Endodermal cell (in vitro differentiated cells): ENCODE results near the gene EMILIN3. TPM values are rescaled to one million over a fixed set of nuclear protein-coding genes. Genes with fewer than 3 reads are reported as not detected.

Experiments used
- DNase-seq: peaks from one replicate; pipeline ENCODE4 v3.0.0-alpha.2; 2017
- H3K27ac ChIP-seq: 2 replicates; pipeline ENCODE4 v1.5.1; 2013; ENCODE audit warnings: mild to moderate bottlenecking, low read depth, low read length, moderate library complexity
- H3K27me3 ChIP-seq: 2 replicates; pipeline ENCODE4 v1.6.1; 2013; ENCODE audit warnings: mild to moderate bottlenecking, low read length, moderate library complexity; ENCODE audit not compliant: insufficient read depth, control insufficient read depth, poor library complexity, severe bottlenecking
- H3K36me3 ChIP-seq: 2 replicates; pipeline ENCODE4 v1.7.0; 2013; ENCODE audit warnings: mild to moderate bottlenecking, low read length, moderate library complexity; ENCODE audit not compliant: control insufficient read depth, insufficient read depth
- H3K4me1 ChIP-seq: one replicate; pipeline ENCODE4 v1.7.0; 2013; ENCODE audit warnings: low read length; ENCODE audit not compliant: control insufficient read depth, insufficient read depth
- H3K4me3 ChIP-seq: 2 replicates; pipeline ENCODE4 v1.5.1; 2013; ENCODE audit warnings: mild to moderate bottlenecking, low read length, moderate library complexity
- H3K9ac ChIP-seq: 2 replicates; pipeline ENCODE4 v1.6.1; 2013; ENCODE audit warnings: mild to moderate bottlenecking, low read length, moderate library complexity; ENCODE audit not compliant: poor library complexity, severe bottlenecking; ENCODE audit errors: extremely low read depth
- H3K9me3 ChIP-seq: 2 replicates; pipeline ENCODE4 v1.6.1; 2013; ENCODE audit warnings: mild to moderate bottlenecking, low read length, moderate library complexity; ENCODE audit not compliant: control insufficient read depth
- H3K27ac Mint-ChIP-seq: 2 replicates; pipeline ENCODE4 v1.8.0; 2020; ENCODE audit warnings: mixed read lengths
- H3K27me3 Mint-ChIP-seq: 2 replicates; pipeline ENCODE4 v1.8.0; 2021; ENCODE audit warnings: mild to moderate bottlenecking, mixed read lengths; ENCODE audit not compliant: insufficient read depth
- H3K36me3 Mint-ChIP-seq: 2 replicates; pipeline ENCODE4 v1.8.0; 2020; ENCODE audit warnings: low read depth, mixed read lengths
- H3K4me1 Mint-ChIP-seq: 2 replicates; pipeline ENCODE4 v1.8.0; 2020; ENCODE audit warnings: mixed read lengths
- H3K4me3 Mint-ChIP-seq: 2 replicates; pipeline ENCODE4 v1.8.0; 2020; ENCODE audit warnings: mild to moderate bottlenecking, moderate library complexity, mixed read lengths
- H3K9me3 Mint-ChIP-seq: 2 replicates; pipeline ENCODE4 v1.8.0; 2020; ENCODE audit warnings: mild to moderate bottlenecking, mixed read lengths
- WGBS, 2 experiments: methylation state at CpG; one replicate each; pipeline versions ENCODE4 v1.1.5 to v1.1.7; 2013; ENCODE audit warnings: missing lambda C conversion rate in 2 of 2, mixed read lengths in 1 of 2; ENCODE audit not compliant: insufficient coverage in 1 of 2, insufficient read length in 1 of 2; 5-methylcytosine and 5-hydroxymethylcytosine counted together
- total RNA-seq, 2 donors: library from RNA; stranded (reverse); fragmentation: NEBNext Ultra II Directional in 1 of 2; extraction: Animal tissue kit (Norgen Biotek cat#: 25700) in 1 of 2; gene quantifications; 2 replicates in 1 of 2; 3 replicates in 1 of 2; pipeline ENCODE4 v1.2.1, GENCODE V29; 2021
- TF ChIP-seq, protein P1 (sequence below): fragments of 200-600 bp; sonication (generic); conservative IDR thresholded peaks from 2 replicates; pipeline ENCODE4 v1.5.0; 2021; ENCODE audit warnings: antibody characterized with exemption, mild to moderate bottlenecking

Gene EMILIN3
- total RNA-seq, 2 donors from 2014 or later = 5.3 to 9.6 TPM

DNA sequence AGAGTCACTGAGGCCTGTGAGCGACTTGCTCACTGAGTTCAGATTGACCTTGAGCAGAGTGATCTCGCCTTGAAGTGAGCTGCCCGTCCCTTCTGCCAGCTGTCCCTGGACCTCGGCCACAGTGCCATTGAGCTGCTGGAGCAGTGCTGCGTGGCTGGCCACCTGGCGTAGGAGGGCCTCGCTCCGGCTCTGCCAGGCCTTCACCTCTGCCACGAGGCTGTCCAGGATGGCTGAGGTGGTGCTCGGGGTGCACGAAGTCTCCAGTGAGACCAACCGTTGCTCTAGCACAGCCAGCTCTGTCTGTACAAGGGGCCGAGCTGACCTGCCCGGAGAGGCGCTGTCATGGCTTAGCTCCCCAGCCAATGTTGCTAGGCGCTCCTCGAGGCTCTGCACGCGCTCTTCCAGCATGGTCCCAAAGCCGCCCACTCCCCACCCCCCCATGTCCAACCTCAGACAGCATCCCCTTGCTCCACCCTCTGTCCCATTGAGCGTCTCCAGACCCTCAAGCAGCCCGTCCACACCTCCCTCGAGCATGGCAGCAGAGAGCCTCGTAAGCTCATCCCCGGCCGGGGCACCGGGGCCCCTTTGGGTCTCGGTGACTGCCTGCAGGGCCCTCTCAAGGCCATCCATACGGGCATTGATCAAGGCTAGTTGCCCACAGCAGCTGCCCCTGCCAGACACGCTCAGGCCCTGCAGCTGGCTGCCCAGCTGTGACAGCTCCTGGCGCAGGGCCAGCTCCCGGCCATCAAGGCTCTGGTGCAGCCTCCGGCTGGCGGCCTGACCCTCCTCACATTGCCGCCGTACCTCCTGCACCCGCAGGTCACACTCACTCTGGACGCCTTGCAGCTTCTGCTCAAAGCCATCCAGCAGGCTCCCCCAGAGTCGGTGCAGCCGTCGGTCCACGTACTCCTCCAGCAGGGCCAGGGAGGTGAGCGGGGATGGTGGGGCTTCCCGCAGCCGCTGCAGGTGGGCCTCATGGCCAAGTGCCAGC lies 4.6 kb downstream of the EMILIN3 start:
- Mint-ChIP-seq H3K9me3 (no peaks in the 10 kb centered on the region), H3K36me3 (no peaks in the 10 kb centered on the region), H3K27ac (no peak overlapping the region), H3K4me1 (peaks cover 1% of the 10 kb centered on the region), H3K27me3 (peaks cover 21% of the 10 kb centered on the region), H3K4me3 (no peak overlapping the region)
- Histone ChIP-seq H3K4me3 (no peak overlapping the region), H3K27ac (no peak overlapping the region), H3K36me3 (no peaks in the 10 kb centered on the region), H3K9ac (no peak overlapping the region), H3K27me3 (peaks cover 28% of the 10 kb centered on the region), H3K9me3 (no peaks in the 10 kb centered on the region), H3K4me1 (no peaks in the 10 kb centered on the region)
- no peak for DNase-seq
- WGBS, 2 experiments = 91 to 92% methylated on average over 17 to 45 of the region's 45 CpGs
- TF ChIP-seq, protein P1, sequence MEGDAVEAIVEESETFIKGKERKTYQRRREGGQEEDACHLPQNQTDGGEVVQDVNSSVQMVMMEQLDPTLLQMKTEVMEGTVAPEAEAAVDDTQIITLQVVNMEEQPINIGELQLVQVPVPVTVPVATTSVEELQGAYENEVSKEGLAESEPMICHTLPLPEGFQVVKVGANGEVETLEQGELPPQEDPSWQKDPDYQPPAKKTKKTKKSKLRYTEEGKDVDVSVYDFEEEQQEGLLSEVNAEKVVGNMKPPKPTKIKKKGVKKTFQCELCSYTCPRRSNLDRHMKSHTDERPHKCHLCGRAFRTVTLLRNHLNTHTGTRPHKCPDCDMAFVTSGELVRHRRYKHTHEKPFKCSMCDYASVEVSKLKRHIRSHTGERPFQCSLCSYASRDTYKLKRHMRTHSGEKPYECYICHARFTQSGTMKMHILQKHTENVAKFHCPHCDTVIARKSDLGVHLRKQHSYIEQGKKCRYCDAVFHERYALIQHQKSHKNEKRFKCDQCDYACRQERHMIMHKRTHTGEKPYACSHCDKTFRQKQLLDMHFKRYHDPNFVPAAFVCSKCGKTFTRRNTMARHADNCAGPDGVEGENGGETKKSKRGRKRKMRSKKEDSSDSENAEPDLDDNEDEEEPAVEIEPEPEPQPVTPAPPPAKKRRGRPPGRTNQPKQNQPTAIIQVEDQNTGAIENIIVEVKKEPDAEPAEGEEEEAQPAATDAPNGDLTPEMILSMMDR = no peak

DNA sequence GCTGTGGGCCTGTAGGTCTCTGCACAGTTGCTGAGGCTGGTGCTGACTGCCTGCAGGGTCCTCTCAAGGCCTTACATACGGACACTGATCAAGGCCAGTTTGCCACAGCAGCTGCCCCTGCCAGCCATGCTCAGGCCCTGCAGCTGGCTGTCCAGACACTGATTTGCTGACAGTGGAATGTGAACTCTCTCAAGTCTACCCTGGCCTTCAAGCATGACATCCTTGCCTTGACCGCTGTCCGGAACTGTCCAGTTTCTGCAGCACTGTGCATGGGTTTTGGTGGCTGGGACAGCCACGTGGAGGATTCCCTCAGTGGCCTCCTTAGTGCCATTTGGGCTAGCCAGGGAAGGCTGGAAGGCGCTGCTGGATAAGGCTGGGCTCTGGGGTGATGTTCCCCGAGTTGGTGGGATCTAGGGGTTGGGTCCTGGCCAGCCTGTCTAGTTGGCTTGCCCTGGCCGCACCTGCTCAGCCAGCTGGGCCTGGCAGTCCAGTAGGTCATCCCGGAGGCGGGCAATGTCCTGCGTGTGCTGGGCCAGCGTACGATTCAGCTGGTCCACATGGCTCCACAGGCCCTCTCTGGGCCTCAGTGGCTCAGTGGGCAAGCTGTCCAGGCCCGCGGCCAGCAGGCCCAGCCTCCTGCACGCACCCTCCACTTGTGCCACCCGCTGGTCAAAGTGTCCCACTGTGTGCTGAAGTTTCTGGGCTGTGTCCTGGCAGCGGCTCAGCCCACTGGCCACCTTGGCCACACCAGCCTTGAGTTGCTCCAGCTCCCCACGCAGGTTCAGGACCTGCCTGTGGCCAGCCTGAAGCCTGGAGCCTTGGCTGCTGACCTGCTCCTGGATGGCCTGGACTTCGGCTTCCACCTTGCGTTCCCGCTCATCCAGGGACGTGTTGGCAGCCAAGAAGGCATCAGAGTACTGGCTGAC lies 5.5 kb downstream of the EMILIN3 start:
- Mint-ChIP-seq H3K27ac (no peak overlapping the region), H3K36me3 (no peaks in the 10 kb centered on the region), H3K9me3 (no peaks in the 10 kb centered on the region), H3K4me1 (no peaks in the 10 kb centered on the region), H3K4me3 (no peak overlapping the region), H3K27me3 (peaks cover 19% of the 10 kb centered on the region)
- 92 to 93% methylated on average over 18 to 22 of the region's 22 CpGs for WGBS, 2 experiments
- Histone ChIP-seq H3K9ac (no peak overlapping the region), H3K27ac (no peak overlapping the region), H3K9me3 (no peaks in the 10 kb centered on the region), H3K4me3 (no peak overlapping the region), H3K36me3 (no peaks in the 10 kb centered on the region), H3K27me3 (peaks cover 23% of the 10 kb centered on the region), H3K4me1 (no peaks in the 10 kb centered on the region)
- TF ChIP-seq, protein P1 = no peak
- DNase-seq = peak; percentile 40

DNA sequence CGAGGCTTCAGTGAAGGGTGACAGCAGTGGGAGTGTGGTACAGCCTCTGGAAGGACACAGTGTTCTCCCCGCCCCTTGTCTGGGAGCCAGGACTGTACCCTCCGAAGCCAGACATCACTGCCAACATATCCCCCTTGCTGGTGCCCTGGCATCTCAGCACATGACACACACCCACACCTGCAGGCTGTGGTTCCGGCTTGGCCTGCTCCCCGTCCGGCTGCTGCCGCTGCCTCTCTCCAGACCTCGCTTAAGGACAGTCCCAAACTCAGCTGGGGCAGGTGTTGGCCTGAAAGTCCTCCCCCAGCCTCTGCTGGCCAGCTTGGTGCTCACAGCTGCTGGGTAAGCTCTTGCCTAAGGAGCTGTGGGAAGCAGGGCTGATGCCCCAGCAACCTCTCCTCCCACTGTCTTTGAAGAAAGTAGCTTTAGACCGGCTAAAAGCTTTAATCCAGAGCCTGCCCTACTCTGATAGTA lies 7.0 kb downstream of the EMILIN3 start:
- no peak overlapping the region for H3K9ac ChIP-seq
- Mint-ChIP-seq H3K9me3 (no peaks in the 10 kb centered on the region), H3K4me1 (no peaks in the 10 kb centered on the region), H3K4me3 (no peak overlapping the region), H3K27ac (no peak overlapping the region), H3K27me3 (peaks cover 4% of the 10 kb centered on the region), H3K36me3 (peaks cover 6% of the 10 kb centered on the region)
- TF ChIP-seq, protein P1 = no peak
- H3K4me1 ChIP-seq = no peaks in the 10 kb centered on the region
- peaks cover 8% of the 10 kb centered on the region for H3K27me3 ChIP-seq
- H3K9me3 ChIP-seq = no peaks in the 10 kb centered on the region
- WGBS, 2 experiments = 93% methylated on average over 3 to 9 of the region's 9 CpGs
- DNase-seq = no peak
- H3K4me3 ChIP-seq = no peak overlapping the region
- no peak overlapping the region for H3K27ac ChIP-seq
- no peaks in the 10 kb centered on the region for H3K36me3 ChIP-seq
